ENCODE data around the gene MRPL24. TPM values are rescaled to one million over a fixed set of nuclear protein-coding genes. Genes with fewer than 3 reads are reported as not detected.

Gene MRPL24
- total and polyA plus RNA-seq, 2 of the 13 experiments (the other 11 are each of a cell fraction or from before 2014, with no cell fraction given), result 38.1 to 42.9 TPM

DNA sequence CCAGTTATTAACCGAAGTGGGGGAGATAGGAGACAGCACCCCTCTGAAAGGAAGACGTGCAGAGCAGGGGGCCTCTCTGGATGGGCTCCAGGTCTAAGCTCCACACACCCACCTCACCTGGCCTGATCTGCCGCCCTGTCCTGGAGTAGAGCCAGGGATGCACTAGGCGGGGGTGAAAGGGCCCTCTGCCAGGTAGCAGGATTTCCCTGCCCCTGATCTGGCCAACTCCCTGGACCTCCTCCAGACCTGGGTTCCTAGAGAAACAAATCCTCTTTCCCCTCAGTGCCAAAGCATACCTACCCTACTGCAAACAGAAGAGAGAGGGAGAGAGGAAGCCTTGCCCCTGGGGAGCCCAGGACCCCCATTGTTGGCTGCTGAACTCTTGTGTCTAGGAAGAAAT is 37.6 kb downstream of the MRPL24 start:
- FAIRE-seq (no peak), ATAC-seq (no peak), DNase-seq (ENCODE audit: low spot score) (no peak)
- no peak overlapping the region for H3K4me2 ChIP-seq (ENCODE audit: low read depth, low read length)
- TF ChIP-seq ZNF329 (CRISPR knock-in tag; IDR thresholded peaks at IDR 0.05; ENCODE audit: low read depth), result no peak
- TF ChIP-seq, protein P1, sequence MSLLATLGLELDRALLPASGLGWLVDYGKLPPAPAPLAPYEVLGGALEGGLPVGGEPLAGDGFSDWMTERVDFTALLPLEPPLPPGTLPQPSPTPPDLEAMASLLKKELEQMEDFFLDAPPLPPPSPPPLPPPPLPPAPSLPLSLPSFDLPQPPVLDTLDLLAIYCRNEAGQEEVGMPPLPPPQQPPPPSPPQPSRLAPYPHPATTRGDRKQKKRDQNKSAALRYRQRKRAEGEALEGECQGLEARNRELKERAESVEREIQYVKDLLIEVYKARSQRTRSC (CRISPR knock-in tag; IDR thresholded peaks at IDR 0.05; ENCODE audit: low read depth), result no peak
- ChIA-PET CTCF (ENCODE audit: low intra/inter-chr PET ratio, low total read pairs) (no interaction called here), POLR2A (no interaction called here)
- H3K27me3 ChIP-seq (ENCODE audit: control insufficient read depth in 1 of 2, insufficient read depth in 2 of 2, low read length in 2 of 2), result peaks cover 8 to 66% of the 10 kb centered on the region in 2 experiments
- no peaks in the 10 kb centered on the region for H3K79me2 ChIP-seq (ENCODE audit: insufficient read depth, low read length)
- H3K36me3 ChIP-seq (replicated peaks in 1 of 2; ENCODE audit: control insufficient read depth in 1 of 2, insufficient read depth in 2 of 2, low read length in 2 of 2), result no peaks in the 10 kb centered on the region
- in situ Hi-C loops (cut with HindIII; ENCODE audit: extremely low pct_ligation_motif_present, low pct_unique_long_range_greater_than_20kb) (no loop called here), intact Hi-C loops (cut with micrococcal nuclease; ENCODE audit: unreplicated experiment) (no loop called here)
- peaks cover 25% of the 10 kb centered on the region for H3K4me1 ChIP-seq (ENCODE audit: insufficient read depth, low read length)
- no peaks in the 10 kb centered on the region for H3K9me3 ChIP-seq (ENCODE audit: low read length)
- no peak overlapping the region for H3K9ac ChIP-seq (ENCODE audit: insufficient read depth, low read depth, low read length)
- no peaks in the 10 kb centered on the region for H4K20me1 ChIP-seq (ENCODE audit: insufficient read depth, low read length)
- no peak overlapping the region for H3K4me3 ChIP-seq (replicated peaks in 1 of 3; ENCODE audit: insufficient read depth in 1 of 3, low read depth in 2 of 3, low read length in 3 of 3)
- WGBS (ENCODE audit: low lambda C conversion rate), result 7% methylated on average over 3 of the region's 4 CpGs
- H2AFZ ChIP-seq (ENCODE audit: low read length), result no peak overlapping the region
- no TSS peak for BruUV-seq (replicated peaks)
- no peak overlapping the region for H3K27ac ChIP-seq (ENCODE audit: extremely low read length, insufficient read depth, low read length)

- H3K4me2 ChIP-seq (ENCODE audit: low read depth, low read length), result no peak overlapping the region
- POLR2A ChIA-PET, result interaction anchor here (1.2 kb wide), 1 partner anchor 28 kb away, joined by 5 read pairs; the partner anchor contains the start of genes ISG20L2 and METTL25B
- CTCF ChIA-PET (ENCODE audit: low intra/inter-chr PET ratio, low total read pairs), result no interaction called here
- no peak for TF ChIP-seq ZNF646 (CRISPR knock-in tag; IDR thresholded peaks at IDR 0.05)
- TF ChIP-seq, protein P2, sequence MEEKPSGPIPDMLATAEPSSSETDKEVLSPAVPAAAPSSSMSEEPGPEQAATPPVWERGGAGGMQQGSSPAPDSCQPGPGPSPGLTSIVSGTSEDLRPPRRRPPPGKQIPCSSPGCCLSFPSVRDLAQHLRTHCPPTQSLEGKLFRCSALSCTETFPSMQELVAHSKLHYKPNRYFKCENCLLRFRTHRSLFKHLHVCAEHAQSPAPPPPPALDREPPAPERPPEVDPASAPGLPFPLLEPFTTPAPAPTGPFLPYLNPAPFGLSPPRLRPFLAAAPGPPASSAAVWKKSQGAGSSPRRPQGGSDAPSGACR (CRISPR knock-in tag; IDR thresholded peaks at IDR 0.05), result no peak
- H3K9ac ChIP-seq (ENCODE audit: insufficient read depth, low read depth, low read length), result no peak overlapping the region
- 49% methylated on average over 8 of the region's 8 CpGs for WGBS (ENCODE audit: low lambda C conversion rate)
- H4K20me1 ChIP-seq (ENCODE audit: insufficient read depth, low read length), result no peaks in the 10 kb centered on the region
- H3K4me1 ChIP-seq (ENCODE audit: insufficient read depth, low read length), result peaks cover 26% of the 10 kb centered on the region
- intact Hi-C loops (cut with micrococcal nuclease; ENCODE audit: unreplicated experiment), result no loop called here
- no TSS peak for BruUV-seq (replicated peaks)
- no peaks in the 10 kb centered on the region for H3K79me2 ChIP-seq (ENCODE audit: insufficient read depth, low read length)
- peaks cover 8 to 56% of the 10 kb centered on the region in 2 experiments for H3K27me3 ChIP-seq (ENCODE audit: control insufficient read depth in 1 of 2, insufficient read depth in 2 of 2, low read length in 2 of 2)
- DNase-seq (ENCODE audit: low spot score) (no peak), ATAC-seq (no peak), FAIRE-seq (no peak)
- in situ Hi-C loops (cut with HindIII; ENCODE audit: extremely low pct_ligation_motif_present, low pct_unique_long_range_greater_than_20kb), result no loop called here
- no peak overlapping the region for H2AFZ ChIP-seq (ENCODE audit: low read length)
- H3K36me3 ChIP-seq (replicated peaks in 1 of 2; ENCODE audit: control insufficient read depth in 1 of 2, insufficient read depth in 2 of 2, low read length in 2 of 2), result no peaks in the 10 kb centered on the region
- no peaks in the 10 kb centered on the region for H3K9me3 ChIP-seq (ENCODE audit: low read length)
- no peak overlapping the region for H3K27ac ChIP-seq (ENCODE audit: extremely low read length, insufficient read depth, low read length)
- no peak overlapping the region for H3K4me3 ChIP-seq (replicated peaks in 1 of 3; ENCODE audit: insufficient read depth in 1 of 3, low read depth in 2 of 3, low read length in 3 of 3)
Observed at GRCh38 chr1:156700736-156701531, 40.0 kb downstream of the MRPL24 start.

Data from HepG2 (cell line).